HG02943 (cell line): ENCODE measurements around the gene DLG2.

Experiments
- ATAC-seq: cut with Tn5 transposase; IDR thresholded peaks from one replicate; pipeline ENCODE4 v1.9.1; 2021; ENCODE audit warnings: mild to moderate bottlenecking, low read depth, moderate library complexity; ENCODE audit not compliant: unreplicated experiment

The DLG2 gene

GRCh38 chr11:85572056-85572455, 55.1 kb downstream of the DLG2 start:
- no peak for ATAC-seq

GRCh38 chr11:85569525-85569924, 57.6 kb downstream of the DLG2 start:
- no peak for ATAC-seq

GRCh38 chr11:85558411-85558810, 68.7 kb downstream of the DLG2 start:
- ATAC-seq, result no peak

- no peak for ATAC-seq
These were observed 75.3 kb downstream of the DLG2 start for GRCh38 chr11:85551881-85552280.

GRCh38 chr11:85541683-85542082, 85.5 kb downstream of the DLG2 start:
- no peak for ATAC-seq

GRCh38 chr11:85540635-85541205, 86.4 kb downstream of the DLG2 start:
- ATAC-seq, result no peak

- no peak for ATAC-seq
These were observed 87.0 kb downstream of the DLG2 start for GRCh38 chr11:85540181-85540580.

- ATAC-seq, result no peak
These were observed 87.4 kb downstream of the DLG2 start for GRCh38 chr11:85539740-85540139.

GRCh38 chr11:85539029-85539689, 88.0 kb downstream of the DLG2 start:
- ATAC-seq, result no peak

- ATAC-seq, result no peak
These were observed 90.7 kb downstream of the DLG2 start for GRCh38 chr11:85536438-85536837.

- no peak for ATAC-seq
These were observed 92.3 kb downstream of the DLG2 start for GRCh38 chr11:85534806-85535205.

GRCh38 chr11:85531191-85531897, 95.8 kb downstream of the DLG2 start:
- ATAC-seq, result no peak

GRCh38 chr11:85530634-85531033, 96.5 kb downstream of the DLG2 start:
- ATAC-seq, result no peak

GRCh38 chr11:85526564-85526963, 100.6 kb downstream of the DLG2 start:
- ATAC-seq, result no peak

- no peak for ATAC-seq
These were observed 101.5 kb downstream of the DLG2 start for GRCh38 chr11:85525686-85526085.

- no peak for ATAC-seq
These were observed 109.9 kb downstream of the DLG2 start for GRCh38 chr11:85517272-85517671.

GRCh38 chr11:85495918-85496317, 131.2 kb downstream of the DLG2 start:
- ATAC-seq, result no peak

GRCh38 chr11:85494396-85494795, 132.7 kb downstream of the DLG2 start:
- ATAC-seq, result no peak

- ATAC-seq, result no peak
These were observed 141.2 kb downstream of the DLG2 start for GRCh38 chr11:85485902-85486301.

GRCh38 chr11:85483861-85484260, 143.3 kb downstream of the DLG2 start:
- no peak for ATAC-seq

GRCh38 chr11:85481862-85482261, 145.3 kb downstream of the DLG2 start:
- ATAC-seq, result no peak
